K562 (cell line): ENCODE results near the gene CSNK1G2. TPM values are rescaled to one million over a fixed set of nuclear protein-coding genes. Genes with fewer than 3 reads are reported as not detected.
A peak's percentile ranks its signal among the peaks of the same experiment; 100 is the strongest.

Experiments
- ATAC-seq: fragments of 200-7000 bp; cut with Tn5 transposase; 3 replicates; pipeline ENCODE4 v1.9.1; 2020; ENCODE audit warnings: moderate library complexity
- BruUV-seq: library from RNA; stranded (reverse); fragments of 400-500 nt; replicated peaks from 2 replicates; lab custom pipeline; 2021; lab: Mats Ljungman, UMichigan
- CTCF ChIA-PET: fragments of 300-600 bp; formaldehyde crosslinking; extraction: SDS; loops from one replicate; lab custom pipeline; 2021; ENCODE audit warnings: low intra/inter-chr PET ratio; lab: Yijun Ruan, JAX
- POLR2A ChIA-PET: fragments of 300-600, 350-650 bp; sonication (Branson Sonifier 250); formaldehyde crosslinking; extraction: SDS; loops from one replicate; lab custom pipeline; 2021; ENCODE audit warnings: antibody characterized with exemption, inconsistent platforms; lab: Yijun Ruan, JAX
- DNase-seq, 4 experiments: peaks; one replicate each; pipeline versions ENCODE4 v3.0.0 to v3.0.0-alpha.2; 2011 to 2018; ENCODE audit warnings: low spot score in 3 of 4, mixed read lengths in 3 of 4; ENCODE audit errors: extremely low read depth in 1 of 4
- FAIRE-seq: peaks from 2 replicates; lab custom pipeline; 2011; peaks lifted over from hg19 to GRCh38; lab: Jason Lieb, UNC
- H2AFZ ChIP-seq: 2 replicates; pipeline ENCODE4 v1.6.0; 2011; ENCODE audit warnings: low read depth, low read length, control low read depth, inconsistent platforms
- H3K27ac ChIP-seq: fragments of 200-600 bp; 3 replicates; pipeline ENCODE4 v1.8.0; 2011; ENCODE audit warnings: low read depth, mild to moderate bottlenecking, control low read depth, inconsistent platforms, low read length, moderate library complexity, mixed read lengths; ENCODE audit errors: extremely low read depth
- H3K27me3 ChIP-seq, 2 experiments: fragments of 300-600 bp in 1 of 2; 2 replicates in 1 of 2; 3 replicates in 1 of 2; pipeline versions ENCODE4 v1.6.0 to v1.8.0; 2011; ENCODE audit warnings: inconsistent platforms in 2 of 2, low read length in 2 of 2, mild to moderate bottlenecking in 1 of 2, mixed read lengths in 1 of 2, moderate library complexity in 1 of 2; ENCODE audit not compliant: control insufficient read depth in 2 of 2, insufficient read depth in 2 of 2
- H3K36me3 ChIP-seq: fragments of 300-600 bp; 3 replicates; pipeline ENCODE4 v1.8.0; 2011; ENCODE audit warnings: mild to moderate bottlenecking, low read length, inconsistent platforms; ENCODE audit not compliant: control insufficient read depth, insufficient read depth
- H3K4me1 ChIP-seq, 2 experiments: fragments of 200-600 bp in 1 of 2; replicated peaks in 1 of 2; 2 replicates in 1 of 2; 3 replicates in 1 of 2; pipeline versions ENCODE4 v1.5.1 to v1.8.0; 2011; ENCODE audit warnings: inconsistent platforms in 2 of 2, low read length in 2 of 2, mild to moderate bottlenecking in 1 of 2, mixed read lengths in 1 of 2, moderate library complexity in 1 of 2; ENCODE audit not compliant: control insufficient read depth in 2 of 2, insufficient read depth in 2 of 2
- H3K4me2 ChIP-seq: 2 replicates; pipeline ENCODE4 v1.6.1; 2011; ENCODE audit warnings: low read length, control low read depth, inconsistent platforms, mixed read lengths; ENCODE audit not compliant: insufficient read depth
- H3K4me3 ChIP-seq: fragments of 200-600 bp; sonication (generic), shearing (Covaris generic); 2 replicates; pipeline ENCODE4 v1.5.1; 2016; ENCODE audit warnings: control low read depth, inconsistent platforms
- H3K79me2 ChIP-seq: fragments of 200-600 bp; 3 replicates; pipeline ENCODE4 v1.8.0; 2011; ENCODE audit warnings: low read length, inconsistent platforms; ENCODE audit not compliant: control insufficient read depth, insufficient read depth
- H3K9ac ChIP-seq, 2 experiments: 2 replicates each; pipeline versions ENCODE4 v1.6.0 to v1.6.1; 2011; ENCODE audit warnings: low read depth in 2 of 2, low read length in 2 of 2, control low read depth in 1 of 2, inconsistent platforms in 1 of 2, mild to moderate bottlenecking in 1 of 2, mixed read lengths in 1 of 2; ENCODE audit not compliant: insufficient read depth in 1 of 2
- H3K9me1 ChIP-seq: one replicate; pipeline ENCODE4 v1.6.0; 2011; ENCODE audit warnings: inconsistent platforms, mild to moderate bottlenecking, low read length, moderate library complexity; ENCODE audit not compliant: control insufficient read depth, insufficient read depth
- H3K9me3 ChIP-seq: replicated peaks from 2 replicates; pipeline ENCODE4 v1.5.1; 2011; ENCODE audit warnings: low read depth, low read length, inconsistent platforms; ENCODE audit not compliant: control insufficient read depth, insufficient read depth
- H4K20me1 ChIP-seq: replicated peaks from 2 replicates; pipeline ENCODE4 v1.6.1; 2011; ENCODE audit warnings: low read length, inconsistent platforms, mixed read lengths; ENCODE audit not compliant: control insufficient read depth, insufficient read depth
- ARID1B ChIP-seq: fragments of 450-650 bp; IDR thresholded peaks from 2 replicates; pipeline ENCODE4 v1.6.1; 2016; ENCODE audit warnings: antibody characterized with exemption, mild to moderate bottlenecking, inconsistent platforms
- HDAC2 ChIP-seq: fragments of 450-650 bp; IDR thresholded peaks from 2 replicates; pipeline ENCODE4 v1.6.1; 2016; ENCODE audit warnings: mild to moderate bottlenecking
- KDM4B ChIP-seq, 2 experiments: fragments of 450-650 bp in 1 of 2; sonication (generic) in 1 of 2; IDR thresholded peaks; 2 replicates each; pipeline ENCODE4 v1.6.1; 2016 to 2017; ENCODE audit warnings: borderline replicate concordance in 2 of 2, antibody characterized with exemption in 1 of 2, low read depth in 1 of 2, mild to moderate bottlenecking in 1 of 2
- NFXL1 ChIP-seq: fragments of 450-650 bp; formaldehyde crosslinking; IDR thresholded peaks from 2 replicates; pipeline ENCODE4 v1.4.0; 2021; ENCODE audit warnings: mild to moderate bottlenecking
- RBM39 ChIP-seq: fragments of 200-400 bp; formaldehyde crosslinking; optimal IDR thresholded peaks from 2 replicates; pipeline ENCODE3; 2018; ENCODE audit warnings: low read depth, low read length
- TOE1 ChIP-seq, 2 experiments: fragments of 450-650 bp in 1 of 2; sonication (generic) in 1 of 2; formaldehyde crosslinking in 1 of 2; IDR thresholded peaks; 2 replicates each; pipeline versions ENCODE4 v1.7.1 to v1.8.0; 2016 to 2022; ENCODE audit warnings: borderline replicate concordance in 2 of 2, mild to moderate bottlenecking in 2 of 2, antibody characterized with exemption in 1 of 2, inconsistent platforms in 1 of 2, low read depth in 1 of 2, missing genetic modification reagents in 1 of 2, moderate library complexity in 1 of 2
- ZNF764 ChIP-seq: fragments of 250-450 bp; sonication (Bioruptor Pico); IDR thresholded peaks from 2 replicates; pipeline ENCODE4 v1.4.0; 2020; ENCODE audit warnings: low read depth, mild to moderate bottlenecking, moderate library complexity
- WGBS: fragments of 100-300 bp; shearing (Covaris generic); methylation state at CpG from one replicate; pipeline ENCODE4 v1.1.6; 2016; ENCODE audit warnings: low coverage, mixed read lengths; ENCODE audit not compliant: insufficient coverage; ENCODE audit errors: missing lambda C conversion rate; 5-methylcytosine and 5-hydroxymethylcytosine counted together
- in situ Hi-C: fragments of 300-500 bp; cut with MboI; formaldehyde crosslinking; loops from 4 replicates; pipeline ENCODE4 v1.15.0; 2018; ENCODE audit warnings: inconsistent platforms, mixed read lengths
- intact Hi-C: fragments of 100-400 bp; cut with micrococcal nuclease; formaldehyde crosslinking; loops from 2 replicates; pipeline ENCODE4 v1.14.2; 2022
- polyA plus RNA-seq, 8 experiments: library from polyadenylated mRNA; depleted of rRNA in 4 of 8; stranded (reverse) in 5 of 8; unstranded in 3 of 8; fragments of >200 nt; fragmentation: Nextera tagmentation in 2 of 8; fragmentation: Illumina TruSeq in 1 of 8; extraction: Ambion mirVana in 2 of 8; extraction: Trizol in 1 of 8; gene quantifications; 2 replicates each; pipeline versions ENCODE4 v1.2.1 to v1.2.3, GENCODE V29; 2011 to 2014; ENCODE audit warnings: inconsistent platforms in 1 of 8, missing spikeins in 1 of 8
- total RNA-seq, 7 experiments: library from RNA; depleted of rRNA in 6 of 7; stranded (reverse); fragments of >200 nt in 6 of 7; fragmentation: Illumina TruSeq in 2 of 7; extraction: Trizol in 2 of 7; gene quantifications; 2 replicates each; pipeline versions ENCODE4 v1.2.1 to v1.2.3, GENCODE V29; 2011 to 2021; ENCODE audit warnings: low replicate concordance in 1 of 7
- TF ChIP-seq, protein P1 (sequence below), 3 experiments: fragments of 200-800 bp in 1 of 3; sonication (Bioruptor generic) in 1 of 3; sonication (generic) in 1 of 3; formaldehyde crosslinking in 1 of 3; IDR thresholded peaks; 2 replicates each; pipeline versions ENCODE4 v1.6.1 to v1.8.0; 2016 to 2022; ENCODE audit warnings: mild to moderate bottlenecking in 2 of 3, missing compliant biosample characterization in 2 of 3, missing genetic modification characterization in 2 of 3, missing genetic modification reagents in 1 of 3
- TF ChIP-seq, protein P2 (sequence below): sonication (generic); formaldehyde crosslinking; IDR thresholded peaks from 2 replicates; pipeline ENCODE4 v1.8.0; 2022; ENCODE audit warnings: missing genetic modification reagents, mild to moderate bottlenecking, moderate library complexity, borderline replicate concordance
- TF ChIP-seq, protein P3 (sequence below): sonication (generic); formaldehyde crosslinking; IDR thresholded peaks from 2 replicates; pipeline ENCODE4 v1.8.1; 2023; ENCODE audit warnings: mild to moderate bottlenecking, missing genetic modification reagents

CSNK1G2 gene
- total and polyA plus RNA-seq, 9 of the 15 experiments (the other 6 are each of a cell fraction or from before 2014, with no cell fraction given): 0.48 to 119 (median 49.5) TPM

- TF ChIP-seq TOE1 (IDR thresholded peaks at IDR 0.05; ENCODE audit: borderline replicate concordance): no peak
- TF ChIP-seq TOE1 (CRISPR knock-in tag; IDR thresholded peaks at IDR 0.05; ENCODE audit: borderline replicate concordance, low read depth): no peak
- no peak for TF ChIP-seq RBM39
- TF ChIP-seq ZNF764: no peak
- TF ChIP-seq NFXL1: no peak
- no peak for TF ChIP-seq ARID1B
- TF ChIP-seq, protein P1, sequence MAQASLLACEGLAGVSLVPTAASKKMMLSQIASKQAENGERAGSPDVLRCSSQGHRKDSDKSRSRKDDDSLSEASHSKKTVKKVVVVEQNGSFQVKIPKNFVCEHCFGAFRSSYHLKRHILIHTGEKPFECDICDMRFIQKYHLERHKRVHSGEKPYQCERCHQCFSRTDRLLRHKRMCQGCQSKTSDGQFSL (CRISPR knock-in tag; IDR thresholded peaks at IDR 0.05): 0 out of 2 replicates have a peak, but pooled peaks have one; percentile 69
- TF ChIP-seq, protein P1 (tag; IDR thresholded peaks at IDR 0.05): no peak
- 0 out of 4 replicates have a peak, but pooled peaks of 1 of the 2 experiments have one; percentile 38 for TF ChIP-seq KDM4B (IDR thresholded peaks at IDR 0.05; ENCODE audit: borderline replicate concordance in 2 of 2, low read depth in 1 of 2)
- TF ChIP-seq, all 486 proteins: peak for 4
Observed at GRCh38 chr19:2016041-2016807, 75.3 kb downstream of the CSNK1G2 start (continued).

GRCh38 chr19:2018752-2019151, 77.8 kb downstream of the CSNK1G2 start:
- 78% methylated on average over 13 of the region's 13 CpGs for WGBS
- in situ Hi-C loops: no loop called here
- no peaks in the 10 kb centered on the region for H3K27me3 ChIP-seq

More at GRCh38 chr19:2018752-2019151, 77.8 kb downstream of the CSNK1G2 start:
- Histone ChIP-seq H3K9me1 (no peaks in the 10 kb centered on the region), H2AFZ (no peak overlapping the region), H3K9ac (0 out of 4 replicates have a peak overlapping the region, but pooled peaks of 1 of the 2 experiments have one; percentile 2), H3K4me2 (no peak overlapping the region), H3K36me3 (no peaks in the 10 kb centered on the region), H4K20me1 (no peaks in the 10 kb centered on the region), H3K79me2 (peaks cover 7% of the 10 kb centered on the region), H3K27ac (no peak overlapping the region), H3K4me3 (no peak overlapping the region), H3K9me3 (no peaks in the 10 kb centered on the region), H3K4me1 (peaks cover 0 to 29% of the 10 kb centered on the region in 2 experiments; a peak in 2 of 5 replicates)
- DNase-seq (no peak), ATAC-seq (no peak), FAIRE-seq (no peak)
- TF ChIP-seq, protein P2, sequence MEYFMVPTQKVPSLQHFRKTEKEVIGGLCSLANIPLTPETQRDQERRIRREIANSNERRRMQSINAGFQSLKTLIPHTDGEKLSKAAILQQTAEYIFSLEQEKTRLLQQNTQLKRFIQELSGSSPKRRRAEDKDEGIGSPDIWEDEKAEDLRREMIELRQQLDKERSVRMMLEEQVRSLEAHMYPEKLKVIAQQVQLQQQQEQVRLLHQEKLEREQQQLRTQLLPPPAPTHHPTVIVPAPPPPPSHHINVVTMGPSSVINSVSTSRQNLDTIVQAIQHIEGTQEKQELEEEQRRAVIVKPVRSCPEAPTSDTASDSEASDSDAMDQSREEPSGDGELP (CRISPR knock-in tag): 0 out of 2 replicates have a peak, but pooled peaks have one; percentile 16
- no peak for TF ChIP-seq HDAC2
- TF ChIP-seq, protein P3, sequence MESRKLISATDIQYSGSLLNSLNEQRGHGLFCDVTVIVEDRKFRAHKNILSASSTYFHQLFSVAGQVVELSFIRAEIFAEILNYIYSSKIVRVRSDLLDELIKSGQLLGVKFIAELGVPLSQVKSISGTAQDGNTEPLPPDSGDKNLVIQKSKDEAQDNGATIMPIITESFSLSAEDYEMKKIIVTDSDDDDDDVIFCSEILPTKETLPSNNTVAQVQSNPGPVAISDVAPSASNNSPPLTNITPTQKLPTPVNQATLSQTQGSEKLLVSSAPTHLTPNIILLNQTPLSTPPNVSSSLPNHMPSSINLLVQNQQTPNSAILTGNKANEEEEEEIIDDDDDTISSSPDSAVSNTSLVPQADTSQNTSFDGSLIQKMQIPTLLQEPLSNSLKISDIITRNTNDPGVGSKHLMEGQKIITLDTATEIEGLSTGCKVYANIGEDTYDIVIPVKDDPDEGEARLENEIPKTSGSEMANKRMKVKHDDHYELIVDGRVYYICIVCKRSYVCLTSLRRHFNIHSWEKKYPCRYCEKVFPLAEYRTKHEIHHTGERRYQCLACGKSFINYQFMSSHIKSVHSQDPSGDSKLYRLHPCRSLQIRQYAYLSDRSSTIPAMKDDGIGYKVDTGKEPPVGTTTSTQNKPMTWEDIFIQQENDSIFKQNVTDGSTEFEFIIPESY (CRISPR knock-in tag): 0 out of 2 replicates have a peak, but pooled peaks have one; percentile 20
- CTCF ChIA-PET: interaction anchor here (1.4 to 1.5 kb wide), 2 partner anchors 43 to 51 kb away, joined by 4 to 21 read pairs; no protein-coding TSS in a partner anchor
- POLR2A ChIA-PET: no interaction called here
- intact Hi-C loops: loop anchor here (1.0 to 5.0 kb wide), 2 partner anchors 51 to 69 kb away; no protein-coding TSS in a partner anchor
- BruUV-seq: no TSS peak
